Activated CD4-positive, alpha-beta T cell treated with anti-CD3 and anti-CD28 coated beads, Interleukin-10, Interleukin-2, amounts not matched to agents 100 ng/mL and 50 ng/mL, durations not matched to agents 16 hours and 8 hours (primary cell): ENCODE results near the gene NRDC.
"Not testable (repeated sequence)": the region's sequence is repeated elsewhere in the genome, so short reads cannot be mapped to it uniquely, and the experiment has no call there.

Experiments used
- DNase-seq: peaks from one replicate; pipeline ENCODE4 v3.0.0-alpha.2; 2020

Gene NRDC

DNA sequence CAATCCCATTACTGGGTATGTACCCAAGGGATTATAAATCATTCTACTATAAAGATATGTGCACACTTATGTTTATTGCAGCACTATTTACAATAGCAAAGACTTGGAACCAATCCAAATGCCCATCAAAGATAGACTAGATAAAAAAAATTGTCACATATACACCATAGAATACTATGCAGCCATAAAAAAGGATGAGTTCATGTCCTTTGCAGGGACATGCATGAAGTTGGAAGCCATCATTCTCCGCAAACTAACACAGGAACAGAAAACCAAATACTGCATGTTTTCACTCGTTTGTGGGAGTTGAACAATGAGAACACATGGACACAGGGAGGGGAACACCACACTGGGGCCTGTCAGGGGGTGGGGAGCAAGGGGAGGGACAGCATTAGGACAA is 16.2 kb upstream of the NRDC start:
- DNase-seq, result not testable (repeated sequence)

- no peak for DNase-seq
These were observed 265 bp downstream of the NRDC start for GRCh38 chr1:51878308-51878615.

- peak; percentile 39 for DNase-seq
These were observed 856 bp downstream of the NRDC start for GRCh38 chr1:51877434-51878307.

- DNase-seq, result no peak
These were observed 2.7 kb downstream of the NRDC start for GRCh38 chr1:51875836-51876235.

DNA sequence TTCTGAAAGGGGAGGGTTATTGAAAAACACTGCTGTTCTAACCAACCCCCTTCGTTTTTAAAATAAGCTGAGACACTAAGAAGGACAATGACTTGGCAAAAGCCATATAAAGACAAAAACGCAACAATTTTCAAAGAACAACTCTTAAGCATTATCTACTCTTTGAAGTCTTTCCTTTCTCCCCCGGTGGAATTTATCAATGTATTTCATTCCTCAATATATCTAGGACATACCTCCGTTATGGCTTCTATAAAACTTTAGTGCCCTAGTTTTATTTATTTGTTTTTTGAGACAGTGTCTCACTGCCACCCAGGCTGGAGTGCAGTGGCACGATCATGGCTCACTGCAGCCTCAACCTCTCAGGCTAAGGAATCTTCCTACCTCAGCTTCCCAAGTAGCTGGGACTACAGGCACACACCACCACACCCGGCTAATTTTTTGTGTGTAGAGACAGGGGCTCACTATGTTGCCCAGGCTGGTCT is 3.2 kb downstream of the NRDC start:
- DNase-seq, result no peak

DNA sequence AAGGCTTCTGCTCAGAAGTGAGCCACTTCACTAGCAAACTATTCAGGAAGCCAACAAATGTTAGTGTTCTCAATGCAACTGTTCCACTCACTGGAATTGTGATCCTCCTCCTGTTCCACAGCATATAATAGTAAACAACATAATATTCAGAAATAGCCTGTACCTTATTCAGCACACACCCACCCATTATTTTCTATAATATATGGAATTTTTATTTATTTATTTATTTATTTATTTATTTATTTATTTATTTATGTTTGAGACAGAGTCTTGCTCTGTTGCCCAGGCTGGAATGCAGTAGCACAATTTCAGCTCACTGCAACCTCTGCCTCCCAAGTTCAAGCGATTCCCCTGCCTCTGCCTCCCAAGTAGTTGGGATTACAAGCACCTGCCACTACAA is 5.3 kb downstream of the NRDC start:
- not testable (repeated sequence) for DNase-seq

GRCh38 chr1:51871351-51871975 is 7.1 kb downstream of the NRDC start:
- DNase-seq, result no peak

DNA sequence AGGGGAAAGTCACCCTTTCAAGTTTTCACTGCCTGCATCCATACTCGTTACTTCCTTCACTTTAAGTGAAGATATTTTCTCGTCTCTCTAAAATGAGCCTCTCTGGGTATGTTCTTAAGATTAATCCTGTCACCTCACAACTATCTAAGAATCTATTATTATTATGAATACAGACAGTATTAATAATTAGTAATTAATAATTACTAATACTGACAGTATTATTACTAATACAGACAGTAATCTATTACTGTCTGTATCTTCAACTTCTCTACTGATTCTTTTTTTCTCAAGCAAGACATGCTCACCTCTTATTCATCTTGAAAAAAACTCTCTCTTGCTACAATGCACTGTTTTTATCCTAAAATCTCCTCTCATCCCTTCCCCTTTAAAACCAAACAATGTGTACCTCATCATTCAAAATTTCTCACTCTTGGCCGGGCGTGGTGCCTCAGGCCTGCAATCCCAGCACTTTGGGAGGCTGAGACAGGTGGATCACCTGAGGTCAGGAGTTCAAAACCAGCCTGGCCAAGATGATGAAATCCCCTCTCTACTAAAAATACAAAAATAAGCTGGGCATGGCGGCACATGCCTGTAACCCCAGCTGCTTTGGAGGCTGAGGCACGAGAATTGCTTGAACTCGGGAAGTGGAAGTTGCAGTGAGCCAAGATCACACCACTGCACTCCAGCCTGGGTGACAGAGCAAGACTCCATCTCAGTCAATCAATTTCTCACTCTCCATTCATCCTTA is 7.8 kb downstream of the NRDC start:
- no peak for DNase-seq

GRCh38 chr1:51867479-51868232 is 10.9 kb downstream of the NRDC start:
- no peak for DNase-seq

- DNase-seq, result no peak
These were observed 15.1 kb downstream of the NRDC start for GRCh38 chr1:51863384-51863783.

- no peak for DNase-seq
These were observed 16.9 kb downstream of the NRDC start for GRCh38 chr1:51861669-51862068.

GRCh38 chr1:51859735-51860134 is 18.8 kb downstream of the NRDC start:
- DNase-seq, result no peak

DNA sequence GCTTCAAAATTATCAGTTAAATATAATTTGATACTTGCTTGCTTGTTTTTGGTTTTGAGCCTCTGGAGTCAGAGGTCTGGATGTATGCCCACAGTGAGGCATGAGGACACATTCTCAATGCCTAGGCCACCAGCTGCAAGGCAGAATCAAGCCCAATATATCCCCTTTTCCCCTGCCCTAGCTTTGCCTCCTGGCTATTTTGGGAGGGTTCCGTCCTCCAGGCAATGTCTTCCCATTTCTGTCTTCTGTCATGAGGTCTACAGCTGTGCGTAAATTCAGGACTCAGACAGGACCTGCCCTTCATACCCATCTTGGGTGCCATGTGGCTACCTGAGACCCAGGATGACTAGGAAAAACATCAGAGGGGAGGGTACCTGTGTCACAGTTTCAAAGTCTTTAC is 19.2 kb downstream of the NRDC start:
- no peak for DNase-seq

GRCh38 chr1:51858892-51859291 is 19.6 kb downstream of the NRDC start:
- no peak for DNase-seq

DNA sequence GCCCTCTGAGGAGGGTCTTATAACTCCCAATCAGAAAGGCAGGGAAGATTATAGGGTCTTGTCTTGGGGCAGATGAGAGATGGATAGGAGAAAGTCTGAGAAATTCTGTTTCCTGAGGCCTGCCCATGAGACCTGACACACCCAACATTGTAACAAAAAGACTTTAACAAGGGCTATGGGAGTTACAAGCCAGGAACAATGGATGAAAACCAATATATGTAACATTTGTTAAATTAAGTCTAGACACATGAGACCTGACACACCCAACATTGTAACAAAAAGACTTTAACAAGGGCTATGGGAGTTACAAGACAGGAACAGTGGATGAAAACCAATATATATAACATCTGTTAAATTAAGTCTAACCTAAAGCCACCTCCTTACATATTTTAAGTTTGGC is 21.8 kb downstream of the NRDC start:
- DNase-seq, result no peak

DNA sequence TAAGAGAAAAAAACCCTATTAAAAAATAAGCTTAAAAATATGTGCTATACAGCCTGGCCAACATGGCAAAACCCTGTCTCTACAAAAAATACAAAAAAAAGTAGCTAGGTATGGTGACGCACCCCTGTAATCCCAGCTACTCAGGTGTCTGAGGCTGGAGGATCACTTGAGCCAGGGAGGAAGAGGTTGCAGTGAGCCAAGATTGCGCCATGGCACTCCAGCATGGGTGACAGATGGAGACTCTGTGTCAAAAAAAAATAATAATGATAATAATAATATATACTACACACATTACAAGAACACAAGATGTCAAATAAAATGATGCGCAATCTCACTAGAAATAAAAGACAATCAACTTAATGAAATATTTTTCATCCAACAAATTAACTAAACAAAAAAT is 22.9 kb downstream of the NRDC start:
- no peak for DNase-seq

GRCh38 chr1:51853360-51853759 is 25.2 kb downstream of the NRDC start:
- no peak for DNase-seq

- no peak for DNase-seq
These were observed 26.6 kb downstream of the NRDC start for GRCh38 chr1:51851882-51852396.

DNA sequence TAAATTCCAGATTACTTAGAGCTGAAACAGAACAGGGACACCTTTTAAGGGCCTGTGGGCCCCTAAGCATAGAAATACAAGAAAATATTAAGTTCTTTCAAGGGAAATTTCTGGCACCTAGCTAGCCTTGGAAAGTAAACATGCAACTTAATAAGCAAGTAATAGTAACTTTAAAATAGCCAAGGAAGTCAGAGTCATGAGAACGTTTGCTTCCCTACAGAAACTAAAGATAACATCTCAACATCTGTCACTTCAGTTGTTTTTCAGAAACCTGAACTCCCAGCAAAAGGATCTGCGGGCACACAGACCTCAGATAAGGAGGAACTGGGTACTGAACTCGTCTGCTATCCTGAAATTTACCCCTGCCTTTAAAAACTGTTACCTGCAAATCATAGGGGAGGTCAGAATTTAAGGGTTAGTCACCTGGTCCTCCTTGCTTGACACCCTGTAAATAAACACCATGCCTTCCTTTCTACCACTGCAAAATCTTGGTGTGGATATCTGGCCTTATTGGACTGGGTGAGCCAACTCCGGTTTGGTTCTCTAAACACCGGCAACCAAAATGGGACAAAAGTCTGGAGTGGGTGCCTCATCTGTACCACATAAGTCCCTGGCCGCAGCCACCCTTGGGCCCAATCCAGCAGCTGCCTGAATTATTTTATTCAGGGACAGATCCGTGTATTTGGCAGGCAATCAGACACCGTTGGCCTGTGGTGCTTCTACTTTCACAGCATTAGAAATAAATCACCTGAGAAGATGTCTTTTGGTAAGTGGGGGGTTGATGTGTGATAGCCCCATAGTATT is 27.9 kb downstream of the NRDC start:
- no peak for DNase-seq

- no peak for DNase-seq
These were observed 31.1 kb downstream of the NRDC start for GRCh38 chr1:51847294-51847920.

DNA sequence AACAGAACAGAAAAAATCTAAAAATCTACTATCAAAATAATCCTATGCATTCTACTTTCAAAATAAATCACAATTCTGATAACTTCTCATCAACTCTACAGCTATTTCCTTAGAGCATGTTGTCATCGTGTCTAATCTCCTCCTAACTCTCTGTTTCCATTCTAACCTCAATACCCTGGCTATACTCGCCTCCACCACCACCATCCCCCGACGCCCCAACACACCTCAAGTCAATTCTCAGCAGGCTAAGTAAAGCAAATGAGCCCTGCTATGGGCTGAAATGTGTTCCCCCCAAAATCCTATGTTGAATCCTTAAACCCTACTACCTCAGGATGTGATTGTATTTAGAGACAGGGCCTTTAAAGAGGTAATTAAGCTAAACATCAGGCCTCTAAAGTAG is 34.6 kb downstream of the NRDC start:
- peak; percentile 38 for DNase-seq
